ENCODE data around the gene PC. TPM values are rescaled to one million over a fixed set of nuclear protein-coding genes. Genes with fewer than 3 reads are reported as not detected.

The PC gene
- total and polyA plus RNA-seq, 12 donors = 40.6 to 231 (median 83.2) TPM

DNA sequence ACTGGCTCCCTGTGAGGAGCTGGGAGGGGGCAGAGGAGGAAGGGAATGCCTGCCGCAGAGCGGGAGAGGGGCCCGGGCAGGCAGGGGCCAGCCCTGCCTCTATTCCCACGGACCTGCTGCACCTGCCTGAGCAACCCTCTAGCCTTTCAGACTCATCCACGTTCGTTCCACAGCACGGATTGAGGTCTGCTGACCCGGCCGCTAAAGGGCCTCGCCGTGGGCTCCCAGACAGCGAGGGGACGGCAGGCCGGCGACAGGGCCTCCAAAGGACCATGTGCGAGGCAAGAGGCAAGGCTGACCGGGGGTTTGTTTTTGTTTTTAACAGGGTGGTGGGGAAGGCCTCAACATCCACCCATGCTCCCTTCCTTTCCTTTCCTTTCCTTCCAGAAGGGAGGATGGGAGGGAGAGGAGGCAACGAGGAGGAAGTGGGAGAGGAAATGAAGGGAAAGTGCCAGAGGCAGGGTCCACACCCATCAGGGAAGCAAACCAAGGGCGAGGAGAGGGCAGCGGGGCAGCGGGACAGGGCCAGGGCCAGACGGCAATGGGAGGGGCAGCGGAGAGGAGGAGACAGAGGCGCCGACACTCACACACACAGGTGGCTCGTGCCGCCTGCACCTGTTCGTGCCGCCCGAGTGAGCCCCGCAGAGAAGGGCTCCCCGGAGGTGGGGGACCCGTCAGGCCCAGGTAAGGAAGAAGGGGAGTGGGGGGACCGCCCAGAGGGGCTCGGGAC, 93.8 kb downstream of the PC start:
- no peak overlapping the region for H3K4me3 ChIP-seq
- H3K4me1 ChIP-seq (replicated peaks in 1 of 2) = no peaks in the 10 kb centered on the region
- H3K9me3 ChIP-seq (replicated peaks in 1 of 3) = no peaks in the 10 kb centered on the region
- H3K27me3 ChIP-seq = no peaks in the 10 kb centered on the region
- DNase-seq = no peak
- 85 to 88% (median 87%) methylated on average over 33 to 35 of the region's 35 CpGs for WGBS, 4 donors
- intact Hi-C loops (cut with DNase I) = no loop called here
- peaks cover 0 to under 1% of the 10 kb centered on the region in 2 donors for H3K36me3 ChIP-seq (replicated peaks in 1 of 2)
- TF ChIP-seq POLR2A (IDR thresholded peaks at IDR 0.05) = no peak
- TF ChIP-seq, protein P1, sequence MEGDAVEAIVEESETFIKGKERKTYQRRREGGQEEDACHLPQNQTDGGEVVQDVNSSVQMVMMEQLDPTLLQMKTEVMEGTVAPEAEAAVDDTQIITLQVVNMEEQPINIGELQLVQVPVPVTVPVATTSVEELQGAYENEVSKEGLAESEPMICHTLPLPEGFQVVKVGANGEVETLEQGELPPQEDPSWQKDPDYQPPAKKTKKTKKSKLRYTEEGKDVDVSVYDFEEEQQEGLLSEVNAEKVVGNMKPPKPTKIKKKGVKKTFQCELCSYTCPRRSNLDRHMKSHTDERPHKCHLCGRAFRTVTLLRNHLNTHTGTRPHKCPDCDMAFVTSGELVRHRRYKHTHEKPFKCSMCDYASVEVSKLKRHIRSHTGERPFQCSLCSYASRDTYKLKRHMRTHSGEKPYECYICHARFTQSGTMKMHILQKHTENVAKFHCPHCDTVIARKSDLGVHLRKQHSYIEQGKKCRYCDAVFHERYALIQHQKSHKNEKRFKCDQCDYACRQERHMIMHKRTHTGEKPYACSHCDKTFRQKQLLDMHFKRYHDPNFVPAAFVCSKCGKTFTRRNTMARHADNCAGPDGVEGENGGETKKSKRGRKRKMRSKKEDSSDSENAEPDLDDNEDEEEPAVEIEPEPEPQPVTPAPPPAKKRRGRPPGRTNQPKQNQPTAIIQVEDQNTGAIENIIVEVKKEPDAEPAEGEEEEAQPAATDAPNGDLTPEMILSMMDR (IDR thresholded peaks at IDR 0.05) = no peak
- no peak overlapping the region for H3K27ac ChIP-seq

DNA sequence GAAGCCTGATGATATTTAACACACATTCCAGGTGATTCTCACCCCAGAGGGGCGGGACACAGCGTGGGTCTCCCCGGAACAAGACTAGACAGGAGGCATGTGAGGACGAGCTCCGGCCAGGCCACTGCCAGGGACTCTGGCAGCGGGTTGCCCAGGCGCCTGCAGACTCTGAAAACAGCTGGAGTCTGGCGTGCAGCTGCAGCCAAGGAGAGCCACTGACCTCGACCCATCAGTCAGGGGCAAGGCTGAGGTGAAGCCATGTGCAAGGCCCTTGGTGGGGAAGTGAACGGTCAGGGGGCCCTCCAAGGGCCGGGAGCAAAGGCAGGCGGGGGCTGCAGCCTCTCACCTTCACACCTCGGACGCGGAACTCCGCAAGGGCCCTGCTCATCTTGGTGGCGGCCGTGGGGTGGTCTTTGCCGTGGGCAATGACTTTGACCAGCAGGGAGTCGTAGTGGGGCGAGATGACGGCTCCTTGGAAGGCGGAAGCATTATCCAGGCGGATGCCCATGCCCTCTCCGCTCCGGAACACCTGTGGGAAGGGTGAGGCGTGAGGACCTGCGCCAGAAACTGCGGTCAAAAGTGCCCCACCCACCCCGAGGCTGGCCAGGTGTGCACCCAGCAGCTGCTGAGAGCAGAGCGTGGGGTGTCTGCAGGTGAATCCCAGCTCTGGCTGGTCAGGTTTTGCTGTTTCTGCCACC, 94.6 kb downstream of the PC start:
- Histone ChIP-seq H3K4me1 (replicated peaks in 1 of 2) (no peaks in the 10 kb centered on the region), H3K27me3 (no peaks in the 10 kb centered on the region), H3K4me3 (no peak overlapping the region), H3K9me3 (replicated peaks in 1 of 3) (no peaks in the 10 kb centered on the region), H3K27ac (no peak overlapping the region), H3K36me3 (replicated peaks in 1 of 2) (no peaks in the 10 kb centered on the region)
- DNase-seq = no peak
- 68 to 91% (median 88%) methylated on average over 5 to 31 of the region's 31 CpGs for whole genome bisulfite sequencing, 4 donors
- intact Hi-C loops (cut with DNase I) = no loop called here
- TF ChIP-seq, protein P1 (IDR thresholded peaks at IDR 0.05) = no peak
- no peak for TF ChIP-seq POLR2A (IDR thresholded peaks at IDR 0.05)

DNA sequence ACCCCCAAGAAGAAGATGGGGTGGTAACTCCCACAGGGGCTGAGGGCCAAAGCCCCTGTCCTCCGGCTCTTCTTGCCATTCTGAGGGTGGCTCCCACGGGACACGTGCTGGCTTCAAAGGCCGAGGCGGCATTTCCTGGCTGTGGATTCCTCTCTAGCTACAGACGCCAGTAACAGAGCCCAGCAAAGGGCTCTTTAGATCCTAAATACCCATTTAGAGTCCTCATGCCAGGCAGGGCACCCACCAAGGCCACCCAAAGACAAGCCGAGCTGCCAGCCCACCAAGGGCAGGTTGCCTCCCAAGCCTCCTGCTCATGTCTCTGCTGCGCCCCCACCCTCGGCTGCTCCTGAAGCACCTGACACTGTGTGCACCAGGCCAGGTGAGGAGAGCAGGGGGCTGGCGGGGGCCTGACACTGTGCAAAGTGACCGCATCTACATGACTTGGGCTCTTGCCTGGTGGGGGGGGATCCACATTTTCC, 95.6 kb downstream of the PC start:
- DNase-seq = no peak

More for the DNA sequence above, 95.6 kb downstream of the PC start:
- intact Hi-C loops (cut with DNase I) = no loop called here
- no peaks in the 10 kb centered on the region for H3K36me3 ChIP-seq (replicated peaks in 1 of 2)
- no peak overlapping the region for H3K27ac ChIP-seq
- H3K4me3 ChIP-seq = no peak overlapping the region
- no peaks in the 10 kb centered on the region for H3K9me3 ChIP-seq (replicated peaks in 1 of 3)
- H3K4me1 ChIP-seq (replicated peaks in 1 of 2) = no peaks in the 10 kb centered on the region
- TF ChIP-seq, protein P1 (IDR thresholded peaks at IDR 0.05) = no peak
- no peak for TF ChIP-seq POLR2A (IDR thresholded peaks at IDR 0.05)
- H3K27me3 ChIP-seq = no peaks in the 10 kb centered on the region
- WGBS, 4 donors = 89 to 100% (median 93%) methylated on average over 3 to 11 of the region's 11 CpGs
